ENCODE data around the gene CNN3. TPM values are rescaled to one million over a fixed set of nuclear protein-coding genes. Genes with fewer than 3 reads are reported as not detected.

The CNN3 gene
- total and polyA plus RNA-seq, 8 donors = 239 to 326 (median 277) TPM

DNA sequence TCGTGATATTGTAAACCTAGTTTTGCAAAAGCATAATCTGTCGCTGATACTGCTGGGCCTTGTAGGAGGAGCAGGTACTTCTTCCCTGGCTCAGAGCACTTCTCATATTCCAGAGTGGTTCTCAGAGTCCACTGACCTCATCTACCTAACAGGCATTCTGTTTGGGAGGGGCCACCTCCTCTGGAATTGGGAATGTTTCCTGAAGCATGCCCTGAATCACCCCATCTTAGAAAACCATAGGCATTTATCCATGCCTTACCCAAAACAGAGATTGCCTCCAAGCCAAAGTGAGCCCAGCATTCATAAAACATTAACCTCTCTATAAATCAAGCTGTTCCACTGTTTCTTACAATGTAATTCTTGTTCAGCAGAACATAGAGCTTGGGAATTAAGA is 71.6 kb downstream of the CNN3 start:
- intact Hi-C loops (cut with DNase I) = loop anchor here in 1 of 2 donors (2.0 to 5.0 kb wide), 2 partner anchors 72 to 187 kb away; partner anchors contain the start of gene CNN3
- peak overlapping the region; percentile 80 to 81 for H3K27ac ChIP-seq

DNA sequence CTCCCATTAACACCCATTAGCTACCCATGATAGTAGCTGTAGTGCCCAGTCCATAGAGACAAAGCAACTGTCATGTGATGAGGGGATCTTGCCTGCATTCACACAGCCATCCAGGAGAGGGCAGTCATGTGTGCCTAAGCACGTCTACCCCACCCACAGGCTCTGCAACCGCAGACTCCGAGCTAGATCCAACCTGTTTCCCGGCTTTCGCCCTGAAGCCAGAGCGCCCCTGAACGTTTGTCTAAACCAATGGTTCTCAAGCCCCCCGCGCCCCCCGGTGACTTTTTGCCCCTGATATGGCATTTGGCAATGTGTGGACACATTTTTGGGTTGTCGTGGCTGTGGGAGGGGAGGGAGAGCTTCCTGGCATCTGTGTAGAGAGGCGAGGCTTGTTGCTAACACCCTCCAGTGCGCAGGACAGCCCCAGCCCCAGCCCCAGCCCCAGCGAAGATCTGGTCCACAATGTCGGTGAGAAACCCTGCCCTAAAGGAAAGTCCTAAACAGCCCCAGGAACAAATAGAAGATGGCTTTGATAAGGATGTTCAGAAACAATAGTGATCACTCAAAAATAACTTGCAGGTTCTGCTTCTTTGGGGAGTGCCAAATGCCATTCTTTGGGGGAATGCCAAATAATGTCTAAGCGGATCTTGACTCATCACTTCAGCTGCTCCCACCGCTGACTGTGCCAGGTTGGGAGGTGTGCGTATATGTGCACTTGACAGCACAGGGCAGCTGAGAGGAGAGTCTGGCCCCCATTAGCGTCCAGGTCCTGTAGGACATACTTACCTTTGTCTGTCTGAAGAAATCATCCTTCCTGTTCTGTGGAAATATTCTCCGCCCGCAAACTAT is 72.2 kb downstream of the CNN3 start:
- DNase-seq (peak; percentile 84 to 93 (median 89)), ATAC-seq (peak; percentile 97)
- Histone ChIP-seq H3K27me3 (no peaks in the 10 kb centered on the region), H3K4me3 (peak overlapping the region; percentile 12 to 34), H3K27ac (peak overlapping the region; percentile 80 to 81), H3K9me3 (no peaks in the 10 kb centered on the region), H3K4me1 (peaks cover 4 to 17% of the 10 kb centered on the region in 2 donors), H3K36me3 (no peaks in the 10 kb centered on the region)
- intact Hi-C loops (cut with DNase I) = loop anchor here in 1 of 2 donors (2.0 to 5.0 kb wide), 2 partner anchors 73 to 188 kb away; partner anchors contain the start of gene CNN3
- peak; percentile 85 to 87 for TF ChIP-seq CTCF (IDR thresholded peaks at IDR 0.05)

More for the DNA sequence above, 71.6 kb downstream of the CNN3 start:
- ATAC-seq (peak; percentile 67), DNase-seq (no peak)
- Histone ChIP-seq H3K4me3 (no peak overlapping the region), H3K4me1 (peaks cover 4 to 17% of the 10 kb centered on the region in 2 donors), H3K9me3 (no peaks in the 10 kb centered on the region), H3K27me3 (no peaks in the 10 kb centered on the region), H3K36me3 (no peaks in the 10 kb centered on the region)
- no peak for TF ChIP-seq CTCF (IDR thresholded peaks at IDR 0.05)

DNA sequence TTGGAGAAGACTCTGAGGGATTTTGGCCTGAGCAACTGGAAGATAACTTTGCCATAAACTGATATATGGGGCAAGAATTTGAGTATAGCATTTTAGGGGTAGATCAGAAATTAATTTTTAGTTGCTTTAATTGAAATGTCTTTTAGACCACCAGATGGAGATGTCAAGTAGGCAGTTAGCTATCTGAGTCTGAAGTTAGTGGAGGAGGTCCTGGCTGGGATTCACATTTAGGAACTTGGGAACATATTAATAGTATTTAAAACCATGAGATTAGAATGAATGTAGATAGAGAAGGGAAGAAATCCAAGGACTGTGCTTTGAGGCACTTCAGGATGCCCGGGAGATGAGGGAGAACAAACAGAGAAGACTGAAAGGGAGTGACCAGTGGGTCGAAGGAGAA is 74.1 kb downstream of the CNN3 start:
- peak in 2 of 4 donors; percentile 23 to 50 for DNase-seq
- H3K4me1 ChIP-seq = peaks cover 4 to 14% of the 10 kb centered on the region in 2 donors
- H3K36me3 ChIP-seq = no peaks in the 10 kb centered on the region
- no peak for ATAC-seq
- H3K4me3 ChIP-seq = no peak overlapping the region
- no peaks in the 10 kb centered on the region for H3K9me3 ChIP-seq
- intact Hi-C loops (cut with DNase I) = no loop called here
- no peaks in the 10 kb centered on the region for H3K27me3 ChIP-seq
- TF ChIP-seq CTCF (IDR thresholded peaks at IDR 0.05) = no peak
- no peak overlapping the region for H3K27ac ChIP-seq

GRCh38 chr1:94851571-94851970 is 75.3 kb downstream of the CNN3 start:
- TF ChIP-seq CTCF (IDR thresholded peaks at IDR 0.05) = no peak
- Histone ChIP-seq H3K4me3 (no peak overlapping the region), H3K27ac (no peak overlapping the region), H3K4me1 (peaks cover 4 to 14% of the 10 kb centered on the region in 2 donors), H3K9me3 (no peaks in the 10 kb centered on the region), H3K27me3 (no peaks in the 10 kb centered on the region), H3K36me3 (no peaks in the 10 kb centered on the region)
- intact Hi-C loops (cut with DNase I) = no loop called here
- no peak for DNase-seq
- ATAC-seq = no peak

Other genes starting within 250 kb of the CNN3 start
- 10 to 100 TPM; 14.1 to 38.4 TPM for gene SLC44A3, start 106.8 kb downstream of the CNN3 start, total RNA-seq
- gene SLC44A3, start 106.8 kb downstream of the CNN3 start, polyA plus RNA-seq (ENCODE audit: insufficient read length in 6 of 6) = 10 to 100 TPM; 30.1 to 49.9 (median 38.7) TPM
- 1 to 10 TPM; 5.1 to 7.9 TPM for gene ALG14, start 145.8 kb upstream of the CNN3 start, total RNA-seq
- gene ALG14, start 145.8 kb upstream of the CNN3 start, polyA plus RNA-seq (ENCODE audit: insufficient read length in 6 of 6) = 10 to 100 TPM in 4 of 6 donors, 1 to 10 TPM in 2; 8.1 to 13.4 (median 11.0) TPM
- gene TLCD4, start 190.2 kb upstream of the CNN3 start, total RNA-seq = 10 to 100 TPM; 14.7 to 21.3 TPM
- gene TLCD4, start 190.2 kb upstream of the CNN3 start, polyA plus RNA-seq (ENCODE audit: insufficient read length in 6 of 6) = 10 to 100 TPM in 5 of 6 donors, 1 to 10 TPM in 1; 9.5 to 12.5 (median 11.5) TPM

Data from left lung (tissue), 10 donors.